ENCODE measurements around the gene MYO1D.

- no peak for TF ChIP-seq CTCF (conservative IDR thresholded peaks at IDR 0.05; ENCODE audit: low read depth, low read length)
- no peak for TF ChIP-seq EZH2 (IDR thresholded peaks at IDR 0.05; ENCODE audit: low read length, unreplicated experiment)
These were observed 359.8 kb downstream of the MYO1D start for GRCh38 chr17:32516940-32517701.
